Esophagus muscularis mucosa (tissue), 3 donors: ENCODE measurements around the gene CNTN5.

ENCODE experiments used
- POLR2A ChIP-seq: fragments of 450-650 bp; IDR thresholded peaks from one replicate; pipeline ENCODE4 v1.6.1; 2017; ENCODE audit warnings: antibody characterized with exemption, moderate library complexity, mild to moderate bottlenecking, low read depth
- TF ChIP-seq, protein P1 (sequence below), 3 experiments: fragments of 200-600 bp in 2 of 3; fragments of 450-650 bp in 1 of 3; sonication (generic) in 2 of 3; IDR thresholded peaks; one replicate each; pipeline ENCODE4 v1.5.1; 2017 to 2019; ENCODE audit warnings: antibody characterized with exemption in 3 of 3, mild to moderate bottlenecking in 2 of 3, moderate library complexity in 1 of 3

GRCh38 chr11:99803501-99803900 lies 782.8 kb downstream of the CNTN5 start:
- TF ChIP-seq POLR2A, result no peak
- TF ChIP-seq, protein P1, sequence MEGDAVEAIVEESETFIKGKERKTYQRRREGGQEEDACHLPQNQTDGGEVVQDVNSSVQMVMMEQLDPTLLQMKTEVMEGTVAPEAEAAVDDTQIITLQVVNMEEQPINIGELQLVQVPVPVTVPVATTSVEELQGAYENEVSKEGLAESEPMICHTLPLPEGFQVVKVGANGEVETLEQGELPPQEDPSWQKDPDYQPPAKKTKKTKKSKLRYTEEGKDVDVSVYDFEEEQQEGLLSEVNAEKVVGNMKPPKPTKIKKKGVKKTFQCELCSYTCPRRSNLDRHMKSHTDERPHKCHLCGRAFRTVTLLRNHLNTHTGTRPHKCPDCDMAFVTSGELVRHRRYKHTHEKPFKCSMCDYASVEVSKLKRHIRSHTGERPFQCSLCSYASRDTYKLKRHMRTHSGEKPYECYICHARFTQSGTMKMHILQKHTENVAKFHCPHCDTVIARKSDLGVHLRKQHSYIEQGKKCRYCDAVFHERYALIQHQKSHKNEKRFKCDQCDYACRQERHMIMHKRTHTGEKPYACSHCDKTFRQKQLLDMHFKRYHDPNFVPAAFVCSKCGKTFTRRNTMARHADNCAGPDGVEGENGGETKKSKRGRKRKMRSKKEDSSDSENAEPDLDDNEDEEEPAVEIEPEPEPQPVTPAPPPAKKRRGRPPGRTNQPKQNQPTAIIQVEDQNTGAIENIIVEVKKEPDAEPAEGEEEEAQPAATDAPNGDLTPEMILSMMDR (IDR thresholded peaks at IDR 0.05), result no peak
